ENCODE data around the gene C12orf42. TPM values are rescaled to one million over a fixed set of nuclear protein-coding genes. Genes with fewer than 3 reads are reported as not detected.

Gene C12orf42
- total and polyA plus RNA-seq, 2 of the 4 experiments (the other 2 are of a cell fraction) = not detected

- no peaks in the 10 kb centered on the region for H3K27me3 ChIP-seq (ENCODE audit: control insufficient read depth, insufficient read depth, low read length)
- CTCF ChIA-PET = no interaction called here
- no peak overlapping the region for H3K23ac ChIP-seq (ENCODE audit: low read depth, low read length)
- H2BK15ac ChIP-seq (ENCODE audit: low read depth, low read length) = no peak overlapping the region
- dilution Hi-C loops (cut with HindIII; ENCODE audit: low sequenced_read_pairs, unreplicated experiment) = no loop called here
- no peak overlapping the region for H2AFZ ChIP-seq (replicated peaks; ENCODE audit: low read length, poor library complexity)
- POLR2A ChIA-PET (ENCODE audit: unreplicated experiment) = no interaction called here
- in situ Hi-C loops (cut with MboI; ENCODE audit: low sequenced_read_pairs) = no loop called here
- H3K9me1 ChIP-seq (ENCODE audit: insufficient read depth, low read length) = no peaks in the 10 kb centered on the region
- H3K14ac ChIP-seq (replicated peaks; ENCODE audit: low read depth, low read length) = no peak overlapping the region
- no peak overlapping the region for H2AK9ac ChIP-seq (replicated peaks; ENCODE audit: low read depth, low read length, poor library complexity)
- H3K4me3 ChIP-seq (ENCODE audit: insufficient read depth, low read depth, low read length) = no peak overlapping the region
- no peaks in the 10 kb centered on the region for H3K4me1 ChIP-seq (ENCODE audit: control insufficient read depth, insufficient read depth, low read length)
- no peak overlapping the region for H2BK120ac ChIP-seq (ENCODE audit: low read depth, low read length)
- H3K79me1 ChIP-seq (ENCODE audit: low read depth in 1 of 2, low read length in 2 of 2) = no peaks in the 10 kb centered on the region
- H4K8ac ChIP-seq (ENCODE audit: low read depth in 2 of 2, low read length in 2 of 2) = no peak overlapping the region
- H3K9ac ChIP-seq (ENCODE audit: low read depth, low read length) = no peak overlapping the region
- no peaks in the 10 kb centered on the region for H3K36me3 ChIP-seq (ENCODE audit: control insufficient read depth, insufficient read depth, low read length)
- ATAC-seq (ENCODE audit: low read depth) = no peak
- DNase-seq = no peak
- no peak overlapping the region for H2BK5ac ChIP-seq (ENCODE audit: low read depth, low read length, poor library complexity, severe bottlenecking)
- no peak overlapping the region for H3K4ac ChIP-seq (ENCODE audit: low read depth, low read length)
- WGBS, 2 experiments (ENCODE audit: extremely low coverage in 2 of 2, insufficient read length in 1 of 2) = no CpG with 5 or more reads among the region's 2 CpGs
- intact Hi-C loops (cut with micrococcal nuclease) = no loop called here
- no peak overlapping the region for H3K18ac ChIP-seq (ENCODE audit: low read depth, low read length)
- no TSS peak for BruUV-seq (replicated peaks)
- no peak overlapping the region for H4K5ac ChIP-seq (ENCODE audit: low read depth, low read length)
- H4K20me1 ChIP-seq (ENCODE audit: insufficient read depth, low read length) = no peaks in the 10 kb centered on the region
- no peak overlapping the region for H2AK5ac ChIP-seq (ENCODE audit: low read depth, low read length)
- no peak overlapping the region for H3K56ac ChIP-seq (ENCODE audit: extremely low read depth, insufficient read depth, low read length)
- no peak overlapping the region for H3K27ac ChIP-seq (ENCODE audit: insufficient read depth, low read length)
- H3K9me3 ChIP-seq (ENCODE audit: control insufficient read depth, insufficient read depth, low read length) = peaks cover 3% of the 10 kb centered on the region; the same call in 1 of the 2 replicates
- TF ChIP-seq MXI1 (IDR thresholded peaks at IDR 0.05; ENCODE audit: borderline replicate concordance, low read depth, low read length) = no peak
- no peak for TF ChIP-seq RFX5 (IDR thresholded peaks at IDR 0.05; ENCODE audit: low read depth, low read length)
- no peak for TF ChIP-seq SMC3 (IDR thresholded peaks at IDR 0.05; ENCODE audit: low read depth, low read length)
- no peak for TF ChIP-seq BHLHE40 (IDR thresholded peaks at IDR 0.05; ENCODE audit: low read depth, low read length)
- no peak for TF ChIP-seq ELK1 (IDR thresholded peaks at IDR 0.05; ENCODE audit: borderline replicate concordance, low read depth, low read length)
- TF ChIP-seq CHD1 (IDR thresholded peaks at IDR 0.05; ENCODE audit: low read depth, low read length) = no peak
- TF ChIP-seq NFE2L2 (IDR thresholded peaks at IDR 0.05; ENCODE audit: low read depth, low read length) = no peak
- no peak for TF ChIP-seq USF2 (IDR thresholded peaks at IDR 0.05; ENCODE audit: low read depth, low read length)
- no peak for TF ChIP-seq RCOR1 (IDR thresholded peaks at IDR 0.05; ENCODE audit: insufficient replicate concordance, low read length)
- no peak overlapping the region for H2BK20ac ChIP-seq (ENCODE audit: low read depth, low read length)
- H4K91ac ChIP-seq (ENCODE audit: insufficient read depth, low read depth, low read length) = no peak overlapping the region
- H3K4me2 ChIP-seq (ENCODE audit: low read depth, low read length) = no peak overlapping the region
These were observed 238.0 kb downstream of the C12orf42 start for GRCh38 chr12:103257763-103258162.

Data from IMR-90 (cell line).